ENCODE results near the gene MLIP. TPM values are rescaled to one million over a fixed set of nuclear protein-coding genes. Genes with fewer than 3 reads are reported as not detected.
A peak's percentile ranks its signal among the peaks of the same experiment; 100 is the strongest.

MLIP gene
- total RNA-seq, 4 donors from 2014 or later: 0.64 to 4.0 TPM; not detected in 2

DNA sequence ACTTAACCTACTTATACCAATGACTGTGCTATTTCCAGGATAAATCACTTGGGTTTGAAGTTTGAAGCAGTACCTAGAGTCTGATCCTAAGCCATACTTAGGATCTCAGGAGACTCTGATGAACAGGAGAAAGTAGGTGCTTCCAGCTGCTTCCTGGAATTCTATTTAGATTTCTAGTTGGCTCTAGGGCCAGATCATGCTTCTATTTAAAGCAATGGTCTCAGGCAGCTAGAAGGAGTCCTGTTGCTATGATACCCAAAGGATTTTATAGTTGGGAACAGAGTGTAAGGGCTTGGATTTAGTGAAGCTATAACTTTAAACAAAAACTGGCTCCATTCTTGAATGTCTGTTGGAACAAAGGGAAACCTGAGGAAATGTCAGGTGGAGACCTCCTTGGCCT, 144.6 kb downstream of the MLIP start:
- Histone ChIP-seq H3K27me3 (no peaks in the 10 kb centered on the region), H3K4me1 (peaks cover 0 to 11% (median 2%) of the 10 kb centered on the region in 4 donors), H3K27ac (peak overlapping the region in 2 of 4 donors; percentile 1 to 13), H3K4me3 (no peak overlapping the region), H3K36me3 (no peaks in the 10 kb centered on the region), H3K9me3 (no peaks in the 10 kb centered on the region)
- intact Hi-C loops (cut with DNase I; ENCODE audit: low total_unique reads) (no loop called here), in situ Hi-C loops (cut with MboI; ENCODE audit: low pct_ligation_motif_present in 1 of 4, low pct_unique_long_range_greater_than_20kb in 1 of 4, low sequenced_read_pairs in 3 of 4) (loop anchor here in 2 of 4 donors (25.0 kb wide), 1 partner anchor 269 kb away; no protein-coding TSS in a partner anchor)
- no peak for DNase-seq
- no peak for TF ChIP-seq POLR2AphosphoS5 (IDR thresholded peaks at IDR 0.05)
- TF ChIP-seq, protein P1, sequence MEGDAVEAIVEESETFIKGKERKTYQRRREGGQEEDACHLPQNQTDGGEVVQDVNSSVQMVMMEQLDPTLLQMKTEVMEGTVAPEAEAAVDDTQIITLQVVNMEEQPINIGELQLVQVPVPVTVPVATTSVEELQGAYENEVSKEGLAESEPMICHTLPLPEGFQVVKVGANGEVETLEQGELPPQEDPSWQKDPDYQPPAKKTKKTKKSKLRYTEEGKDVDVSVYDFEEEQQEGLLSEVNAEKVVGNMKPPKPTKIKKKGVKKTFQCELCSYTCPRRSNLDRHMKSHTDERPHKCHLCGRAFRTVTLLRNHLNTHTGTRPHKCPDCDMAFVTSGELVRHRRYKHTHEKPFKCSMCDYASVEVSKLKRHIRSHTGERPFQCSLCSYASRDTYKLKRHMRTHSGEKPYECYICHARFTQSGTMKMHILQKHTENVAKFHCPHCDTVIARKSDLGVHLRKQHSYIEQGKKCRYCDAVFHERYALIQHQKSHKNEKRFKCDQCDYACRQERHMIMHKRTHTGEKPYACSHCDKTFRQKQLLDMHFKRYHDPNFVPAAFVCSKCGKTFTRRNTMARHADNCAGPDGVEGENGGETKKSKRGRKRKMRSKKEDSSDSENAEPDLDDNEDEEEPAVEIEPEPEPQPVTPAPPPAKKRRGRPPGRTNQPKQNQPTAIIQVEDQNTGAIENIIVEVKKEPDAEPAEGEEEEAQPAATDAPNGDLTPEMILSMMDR (IDR thresholded peaks at IDR 0.05): no peak
- no peak for TF ChIP-seq EP300 (IDR thresholded peaks at IDR 0.05; ENCODE audit: low read depth)
- no peak for TF ChIP-seq POLR2A (IDR thresholded peaks at IDR 0.05)

DNA sequence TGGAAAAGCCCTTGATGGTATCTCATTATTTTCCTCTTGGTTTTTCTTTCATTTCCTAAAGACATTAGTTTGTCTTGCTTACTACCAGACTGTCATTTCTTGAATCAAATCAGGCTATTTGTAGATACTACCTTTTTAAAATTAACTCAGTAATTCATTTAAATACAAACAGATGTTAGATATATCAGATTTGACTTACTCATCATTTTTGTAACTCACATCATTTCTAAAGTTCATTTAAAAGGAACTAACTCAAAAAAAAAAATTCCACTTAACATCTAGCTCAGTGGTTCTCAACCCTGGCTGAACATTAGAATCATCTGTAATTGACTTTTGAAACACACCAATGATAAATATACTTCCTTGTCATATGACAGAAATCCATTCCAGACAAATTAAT, 148.8 kb downstream of the MLIP start:
- H3K27me3 ChIP-seq: no peaks in the 10 kb centered on the region
- in situ Hi-C loops (cut with MboI; ENCODE audit: low pct_ligation_motif_present in 1 of 4, low pct_unique_long_range_greater_than_20kb in 1 of 4, low sequenced_read_pairs in 3 of 4) (loop anchor here (10.0 to 25.0 kb wide), 2 partner anchors 273 to 275 kb away; no protein-coding TSS in a partner anchor), intact Hi-C loops (cut with DNase I; ENCODE audit: low total_unique reads) (no loop called here)
- DNase-seq: no peak
- TF ChIP-seq EP300 (IDR thresholded peaks at IDR 0.05; ENCODE audit: low read depth): no peak
- TF ChIP-seq, protein P1 (IDR thresholded peaks at IDR 0.05): no peak
- TF ChIP-seq POLR2AphosphoS5 (IDR thresholded peaks at IDR 0.05): no peak
- TF ChIP-seq POLR2A (IDR thresholded peaks at IDR 0.05): no peak
- H3K9me3 ChIP-seq: no peaks in the 10 kb centered on the region
- H3K36me3 ChIP-seq: no peaks in the 10 kb centered on the region
- H3K4me1 ChIP-seq: peaks cover 0 to 11% (median 2%) of the 10 kb centered on the region in 4 donors
- no peak overlapping the region for H3K4me3 ChIP-seq
- H3K27ac ChIP-seq: no peak overlapping the region

DNA sequence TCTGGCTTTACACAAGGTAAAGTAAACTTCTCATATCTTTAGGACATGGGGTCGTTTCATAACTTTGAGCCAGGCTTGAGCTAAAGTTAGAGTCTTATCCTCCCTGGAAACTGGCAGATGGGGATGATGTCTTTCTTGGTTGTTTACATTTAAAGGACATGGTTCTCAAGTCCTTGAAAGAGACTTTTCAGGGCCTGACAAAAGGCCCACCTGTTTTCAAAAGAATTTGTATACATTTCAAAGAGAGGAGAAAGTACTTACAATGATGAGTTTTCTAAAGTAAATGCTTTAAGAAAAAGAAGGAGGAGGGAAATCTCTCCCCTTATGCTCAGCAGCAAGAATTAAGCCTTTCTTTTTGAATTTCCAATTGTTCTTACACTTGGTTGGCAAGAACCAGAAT, 151.3 kb downstream of the MLIP start:
- in situ Hi-C loops (cut with MboI; ENCODE audit: low pct_ligation_motif_present in 1 of 4, low pct_unique_long_range_greater_than_20kb in 1 of 4, low sequenced_read_pairs in 3 of 4) (loop anchor here (10.0 to 25.0 kb wide), 2 partner anchors 275 to 278 kb away; no protein-coding TSS in a partner anchor), intact Hi-C loops (cut with DNase I; ENCODE audit: low total_unique reads) (no loop called here)
- no peak for DNase-seq
- H3K4me3 ChIP-seq: no peak overlapping the region
- no peak for TF ChIP-seq EP300 (IDR thresholded peaks at IDR 0.05; ENCODE audit: low read depth)
- TF ChIP-seq, protein P1 (IDR thresholded peaks at IDR 0.05): no peak
- TF ChIP-seq POLR2A (IDR thresholded peaks at IDR 0.05): no peak
- no peak for TF ChIP-seq POLR2AphosphoS5 (IDR thresholded peaks at IDR 0.05)
- peaks cover 0 to 4% (median 0%) of the 10 kb centered on the region in 4 donors for H3K4me1 ChIP-seq
- no peaks in the 10 kb centered on the region for H3K36me3 ChIP-seq
- H3K27me3 ChIP-seq: no peaks in the 10 kb centered on the region
- no peak overlapping the region for H3K27ac ChIP-seq
- WGBS, 2 donors (ENCODE audit: low coverage in 1 of 2): 29 to 50% methylated on average over 1 of the region's 1 CpG
- H3K9me3 ChIP-seq: no peaks in the 10 kb centered on the region

DNA sequence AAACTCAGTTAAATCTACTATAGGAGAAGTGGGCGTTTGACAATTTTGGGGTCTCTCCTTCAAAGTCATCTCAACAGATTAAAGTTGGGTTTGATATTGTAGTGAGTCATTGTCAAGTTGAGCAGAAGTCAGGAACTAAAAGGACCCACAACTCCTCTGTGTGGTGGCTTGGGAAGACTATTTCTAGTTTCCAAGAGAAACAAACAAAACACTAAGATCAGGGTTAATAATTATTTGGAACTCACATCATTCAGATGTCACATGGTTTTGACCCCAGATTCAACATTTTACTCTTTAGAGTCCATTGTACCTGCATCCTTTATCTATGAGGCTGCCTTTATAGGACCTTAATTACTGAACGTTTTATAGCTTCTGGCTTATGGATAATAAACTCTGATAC, 151.7 kb downstream of the MLIP start:
- 29 to 55% methylated on average over 2 of the region's 2 CpGs for WGBS, 2 donors (ENCODE audit: low coverage in 1 of 2)
- Histone ChIP-seq H3K36me3 (no peaks in the 10 kb centered on the region), H3K4me3 (no peak overlapping the region), H3K9me3 (no peaks in the 10 kb centered on the region), H3K27ac (no peak overlapping the region), H3K4me1 (peaks cover 0 to 4% (median 0%) of the 10 kb centered on the region in 4 donors), H3K27me3 (no peaks in the 10 kb centered on the region)
- no peak for DNase-seq
- TF ChIP-seq POLR2AphosphoS5 (IDR thresholded peaks at IDR 0.05) (no peak), POLR2A (IDR thresholded peaks at IDR 0.05) (no peak), EP300 (IDR thresholded peaks at IDR 0.05; ENCODE audit: low read depth) (no peak)
- TF ChIP-seq, protein P1 (IDR thresholded peaks at IDR 0.05): no peak
- in situ Hi-C loops (cut with MboI; ENCODE audit: low pct_ligation_motif_present in 1 of 4, low pct_unique_long_range_greater_than_20kb in 1 of 4, low sequenced_read_pairs in 3 of 4) (loop anchor here (10.0 to 25.0 kb wide), 2 partner anchors 276 to 278 kb away; no protein-coding TSS in a partner anchor), intact Hi-C loops (cut with DNase I; ENCODE audit: low total_unique reads) (no loop called here)
